Endothelial cell of umbilical vein (primary cell): ENCODE results near the gene PRDM2. TPM values are rescaled to one million over a fixed set of nuclear protein-coding genes. Genes with fewer than 3 reads are reported as not detected.

Experiments
- BruUV-seq: library from RNA; stranded (reverse); fragments of 400-500 nt; replicated peaks from 2 replicates; lab custom pipeline; 2021; lab: Mats Ljungman, UMichigan
- CTCF ChIA-PET: fragments of 300-600, 350-600 bp; sonication (Branson Sonifier 250); formaldehyde crosslinking; loops from one replicate; lab custom pipeline; 2021; ENCODE audit warnings: antibody characterized with exemption, inconsistent platforms; lab: Charles Lee
- POLR2A ChIA-PET: fragments of 300-600, 350-600 bp; sonication (Branson Sonifier 250); formaldehyde crosslinking; loops from one replicate; lab custom pipeline; 2021; ENCODE audit warnings: antibody characterized with exemption, inconsistent platforms; lab: Charles Lee
- DNase-seq: peaks from one replicate; pipeline ENCODE4 v3.0.0-alpha.2; 2011; ENCODE audit warnings: low read depth, low spot score
- FAIRE-seq: peaks from 2 replicates; lab custom pipeline; 2011; peaks lifted over from hg19 to GRCh38; lab: Jason Lieb, UNC
- H2AFZ ChIP-seq: 2 replicates; pipeline ENCODE4 v1.6.0; 2012; ENCODE audit warnings: low read depth, low read length, control low read depth, inconsistent platforms
- H3K27ac ChIP-seq: 2 replicates; pipeline ENCODE4 v1.5.1; 2011; ENCODE audit warnings: low read depth, mild to moderate bottlenecking, control low read depth, low read length, moderate library complexity; ENCODE audit not compliant: insufficient read depth
- H3K27me3 ChIP-seq, 2 experiments: 2 replicates each; pipeline versions ENCODE4 v1.6.0 to v1.6.1; 2011; ENCODE audit warnings: low read length in 2 of 2, mixed read lengths in 1 of 2; ENCODE audit not compliant: control insufficient read depth in 2 of 2, insufficient read depth in 2 of 2
- H3K36me3 ChIP-seq, 2 experiments: 2 replicates in 1 of 2; 3 replicates in 1 of 2; pipeline ENCODE4 v1.5.1; 2011; ENCODE audit warnings: low read length in 2 of 2, mild to moderate bottlenecking in 1 of 2, moderate library complexity in 1 of 2; ENCODE audit not compliant: control insufficient read depth in 2 of 2, insufficient read depth in 2 of 2; ENCODE audit errors: extremely low read depth in 1 of 2
- H3K4me1 ChIP-seq: 3 replicates; pipeline ENCODE4 v1.5.1; 2011; ENCODE audit warnings: mild to moderate bottlenecking, low read length; ENCODE audit not compliant: control insufficient read depth, insufficient read depth; ENCODE audit errors: extremely low read depth
- H3K4me2 ChIP-seq: 2 replicates; pipeline ENCODE4 v1.6.1; 2011; ENCODE audit warnings: low read length, control low read depth, mixed read lengths; ENCODE audit not compliant: insufficient read depth
- H3K4me3 ChIP-seq, 3 experiments: fragments of 200-600 bp in 1 of 3; sonication (generic), shearing (Covaris generic) in 1 of 3; replicated peaks in 1 of 3; 2 replicates each; pipeline ENCODE4 v1.5.1; 2011 to 2016; ENCODE audit warnings: control low read depth in 3 of 3, low read length in 3 of 3, mild to moderate bottlenecking in 2 of 3, inconsistent platforms in 1 of 3, low read depth in 1 of 3, moderate library complexity in 1 of 3; ENCODE audit not compliant: insufficient read depth in 1 of 3
- H3K79me2 ChIP-seq: 2 replicates; pipeline ENCODE4 v1.6.0; 2012; ENCODE audit warnings: low read length, inconsistent platforms; ENCODE audit not compliant: control insufficient read depth, insufficient read depth
- H3K9ac ChIP-seq: replicated peaks from 2 replicates; pipeline ENCODE3; 2011; ENCODE audit warnings: low read length, control low read depth; ENCODE audit not compliant: insufficient read depth; ENCODE audit errors: extremely low read depth
- H3K9me1 ChIP-seq: replicated peaks from 3 replicates; pipeline ENCODE4 v1.6.0; 2011; ENCODE audit warnings: mild to moderate bottlenecking, low read length; ENCODE audit not compliant: control insufficient read depth, insufficient read depth; ENCODE audit errors: extremely low read depth
- H3K9me3 ChIP-seq: replicated peaks from 2 replicates; pipeline ENCODE4 v1.5.1; 2012; ENCODE audit warnings: low read length, inconsistent platforms; ENCODE audit not compliant: control insufficient read depth, insufficient read depth
- H4K20me1 ChIP-seq: replicated peaks from 2 replicates; pipeline ENCODE3; 2011; ENCODE audit warnings: mild to moderate bottlenecking, low read length; ENCODE audit not compliant: control insufficient read depth, insufficient read depth; ENCODE audit errors: extremely low read depth
- EZH2 ChIP-seq: IDR thresholded peaks from 2 replicates; pipeline ENCODE4 v1.6.1; 2012; ENCODE audit warnings: borderline replicate concordance, low read depth, mild to moderate bottlenecking, moderate library complexity, low read length, inconsistent platforms; ENCODE audit not compliant: severe bottlenecking
- FOS ChIP-seq: IDR thresholded peaks from 2 replicates; pipeline ENCODE4 v1.6.1; 2011; ENCODE audit warnings: mild to moderate bottlenecking, low read length, moderate library complexity, borderline replicate concordance; ENCODE audit not compliant: insufficient read depth
- GATA2 ChIP-seq: IDR thresholded peaks from 2 replicates; pipeline ENCODE4 v1.7.0; 2011; ENCODE audit warnings: low read depth, mild to moderate bottlenecking, moderate library complexity, mixed read lengths, low read length; ENCODE audit not compliant: insufficient read length, insufficient read depth
- JUN ChIP-seq: IDR thresholded peaks from 2 replicates; pipeline ENCODE4 v1.6.1; 2011; ENCODE audit warnings: borderline replicate concordance, low read depth; ENCODE audit not compliant: insufficient read length, insufficient read depth
- MYC ChIP-seq: IDR thresholded peaks from one replicate; pipeline ENCODE4 v1.6.1; 2011; ENCODE audit warnings: mild to moderate bottlenecking, low read depth, low read length
- POLR2A ChIP-seq: IDR thresholded peaks from 2 replicates; pipeline ENCODE4 v1.6.1; 2012; ENCODE audit warnings: low read depth, mild to moderate bottlenecking, control low read depth, low read length
- POLR2AphosphoS5 ChIP-seq: IDR thresholded peaks from 2 replicates; pipeline ENCODE4 v1.6.1; 2012; ENCODE audit warnings: low read depth, mild to moderate bottlenecking, control low read depth, low read length, moderate library complexity; ENCODE audit not compliant: insufficient read depth
- dilution Hi-C: fragments of 300-500 bp; cut with MboI; formaldehyde crosslinking; loops from one replicate; pipeline ENCODE4 v1.15.0; 2019; ENCODE audit warnings: low sequenced_read_pairs; ENCODE audit not compliant: extremely low pct_ligation_motif_present
- intact Hi-C: fragments of 100-400 bp; cut with micrococcal nuclease; formaldehyde crosslinking; loops from one replicate; pipeline ENCODE4 v1.10.0; 2022
- polyA plus RNA-seq, 4 experiments: library from polyadenylated mRNA; depleted of rRNA in 3 of 4; stranded (reverse) in 3 of 4; unstranded in 1 of 4; fragments of >200 nt; gene quantifications; 2 replicates each; pipeline versions ENCODE4 v1.2.1 to v1.2.3, GENCODE V29; 2011 to 2012; ENCODE audit warnings: missing spikeins in 1 of 4
- total RNA-seq: library from RNA; stranded (reverse); gene quantifications from 2 replicates; pipeline ENCODE4 v1.2.3, GENCODE V29; 2021
- TF ChIP-seq, protein P1 (sequence below), 2 donors: IDR thresholded peaks; 1 replicate in 1 of 2; 2 replicates in 1 of 2; pipeline ENCODE4 v1.5.1; 2011; ENCODE audit warnings: low read length in 2 of 2, mild to moderate bottlenecking in 2 of 2, moderate library complexity in 2 of 2, control low read depth in 1 of 2, inconsistent platforms in 1 of 2, low read depth in 1 of 2; ENCODE audit not compliant: insufficient read depth in 1 of 2; ENCODE audit errors: extremely low read depth in 1 of 2
- TF ChIP-seq, protein P2 (sequence below): IDR thresholded peaks from 2 replicates; pipeline ENCODE4 v1.6.1; 2011; ENCODE audit not compliant: insufficient read depth, insufficient read length

PRDM2 gene
- total and polyA plus RNA-seq, 2 donors (not counting 3 experiments of a cell fraction or from before 2014, with no cell fraction given): 11.3 to 35.7 TPM

GRCh38 chr1:13781228-13781627 is 81.2 kb downstream of the PRDM2 start:
- CTCF ChIA-PET: no interaction called here
- DNase-seq (no peak), FAIRE-seq (no peak)
- peaks cover 2 to 16% of the 10 kb centered on the region in 2 experiments for H3K36me3 ChIP-seq
- no peak overlapping the region for H3K4me3 ChIP-seq
- dilution Hi-C loops (no loop called here), intact Hi-C loops (loop anchor here (2.0 kb wide), 1 partner anchor 14 kb away; no protein-coding TSS in a partner anchor)
- H3K27me3 ChIP-seq: no peaks in the 10 kb centered on the region
- no peaks in the 10 kb centered on the region for H3K9me3 ChIP-seq
- H3K27ac ChIP-seq: no peak overlapping the region
- no peaks in the 10 kb centered on the region for H3K9me1 ChIP-seq
- H3K79me2 ChIP-seq: peaks cover 35% of the 10 kb centered on the region
- no peak overlapping the region for H3K9ac ChIP-seq
- POLR2A ChIA-PET: no interaction called here
- H3K4me1 ChIP-seq: no peaks in the 10 kb centered on the region
- H4K20me1 ChIP-seq: no peaks in the 10 kb centered on the region
- no peak overlapping the region for H3K4me2 ChIP-seq
- H2AFZ ChIP-seq: no peak overlapping the region
- TF ChIP-seq, protein P1, sequence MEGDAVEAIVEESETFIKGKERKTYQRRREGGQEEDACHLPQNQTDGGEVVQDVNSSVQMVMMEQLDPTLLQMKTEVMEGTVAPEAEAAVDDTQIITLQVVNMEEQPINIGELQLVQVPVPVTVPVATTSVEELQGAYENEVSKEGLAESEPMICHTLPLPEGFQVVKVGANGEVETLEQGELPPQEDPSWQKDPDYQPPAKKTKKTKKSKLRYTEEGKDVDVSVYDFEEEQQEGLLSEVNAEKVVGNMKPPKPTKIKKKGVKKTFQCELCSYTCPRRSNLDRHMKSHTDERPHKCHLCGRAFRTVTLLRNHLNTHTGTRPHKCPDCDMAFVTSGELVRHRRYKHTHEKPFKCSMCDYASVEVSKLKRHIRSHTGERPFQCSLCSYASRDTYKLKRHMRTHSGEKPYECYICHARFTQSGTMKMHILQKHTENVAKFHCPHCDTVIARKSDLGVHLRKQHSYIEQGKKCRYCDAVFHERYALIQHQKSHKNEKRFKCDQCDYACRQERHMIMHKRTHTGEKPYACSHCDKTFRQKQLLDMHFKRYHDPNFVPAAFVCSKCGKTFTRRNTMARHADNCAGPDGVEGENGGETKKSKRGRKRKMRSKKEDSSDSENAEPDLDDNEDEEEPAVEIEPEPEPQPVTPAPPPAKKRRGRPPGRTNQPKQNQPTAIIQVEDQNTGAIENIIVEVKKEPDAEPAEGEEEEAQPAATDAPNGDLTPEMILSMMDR (IDR thresholded peaks at IDR 0.05; ENCODE audit: extremely low read depth in 1 of 2, insufficient read depth in 1 of 2, low read depth in 1 of 2, low read length in 2 of 2): no peak
- peak; percentile 47 for TF ChIP-seq GATA2
- BruUV-seq: TSS peak; percentile 17

- Histone ChIP-seq H3K4me2 (no peak overlapping the region), H3K9me1 (no peaks in the 10 kb centered on the region), H2AFZ (no peak overlapping the region), H3K27ac (no peak overlapping the region), H3K9ac (no peak overlapping the region), H4K20me1 (no peaks in the 10 kb centered on the region), H3K27me3 (no peaks in the 10 kb centered on the region), H3K79me2 (peaks cover 41% of the 10 kb centered on the region), H3K4me3 (no peak overlapping the region), H3K4me1 (no peaks in the 10 kb centered on the region), H3K36me3 (peaks cover 2 to 11% of the 10 kb centered on the region in 2 experiments), H3K9me3 (no peaks in the 10 kb centered on the region)
- no TSS peak for BruUV-seq
- DNase-seq (no peak), FAIRE-seq (peak; percentile 28)
- no peak for TF ChIP-seq JUN
- TF ChIP-seq POLR2AphosphoS5: no peak
- no peak for TF ChIP-seq MYC
- no peak for TF ChIP-seq GATA2
- TF ChIP-seq POLR2A: no peak
- TF ChIP-seq FOS: no peak
- TF ChIP-seq, protein P2, sequence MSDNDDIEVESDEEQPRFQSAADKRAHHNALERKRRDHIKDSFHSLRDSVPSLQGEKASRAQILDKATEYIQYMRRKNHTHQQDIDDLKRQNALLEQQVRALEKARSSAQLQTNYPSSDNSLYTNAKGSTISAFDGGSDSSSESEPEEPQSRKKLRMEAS: no peak
- TF ChIP-seq EZH2: no peak
- TF ChIP-seq, protein P1 (IDR thresholded peaks at IDR 0.05; ENCODE audit: extremely low read depth in 1 of 2, insufficient read depth in 1 of 2, low read depth in 1 of 2, low read length in 2 of 2): no peak
- ChIA-PET POLR2A (no interaction called here), CTCF (interaction anchor here (0.8 to 1.2 kb wide), 3 partner anchors 14 to 247 kb away, joined by 3 read pairs; no protein-coding TSS in a partner anchor)
- intact Hi-C loops: loop anchor here (2.0 kb wide), 1 partner anchor 13 kb away; no protein-coding TSS in a partner anchor
- dilution Hi-C loops: no loop called here
Observed at GRCh38 chr1:13781907-13782633, 82.1 kb downstream of the PRDM2 start.
